H1 (cell line): ENCODE results near the gene GATA5. TPM values are rescaled to one million over a fixed set of nuclear protein-coding genes. Genes with fewer than 3 reads are reported as not detected.

Experiments
- CTCF ChIA-PET: fragments of 300-600 bp; sonication (Branson Sonifier 250); formaldehyde crosslinking; loops from one replicate; lab custom pipeline; 2021; ENCODE audit not compliant: partially characterized antibody; lab: Charles Lee
- POLR2A ChIA-PET: fragments of 300-600 bp; sonication (Branson Sonifier 250); formaldehyde crosslinking; loops from one replicate; lab custom pipeline; 2021; ENCODE audit warnings: inconsistent platforms; ENCODE audit not compliant: partially characterized antibody; lab: Charles Lee
- DNase-seq, 2 experiments: peaks; one replicate each; pipeline versions ENCODE4 v3.0.0 to v3.0.0-alpha.2; 2010 to 2022; ENCODE audit warnings: low spot score in 2 of 2, low read depth in 1 of 2, mixed read lengths in 1 of 2
- FAIRE-seq: peaks from 2 replicates; lab custom pipeline; 2011; peaks lifted over from hg19 to GRCh38; lab: Jason Lieb, UNC
- H2AFZ ChIP-seq: 2 replicates; pipeline ENCODE4 v1.8.1; 2012; ENCODE audit warnings: low read length, inconsistent platforms
- H2AK5ac ChIP-seq: 2 replicates; pipeline ENCODE4 v1.6.1; 2013; ENCODE audit warnings: low read depth, low read length
- H2BK120ac ChIP-seq: replicated peaks from 2 replicates; pipeline ENCODE3; 2013; ENCODE audit warnings: low read depth, low read length, inconsistent platforms
- H2BK12ac ChIP-seq: 2 replicates; pipeline ENCODE4 v1.6.1; 2013; ENCODE audit warnings: low read depth, low read length
- H2BK15ac ChIP-seq: 2 replicates; pipeline ENCODE4 v1.6.1; 2013; ENCODE audit warnings: low read length
- H2BK20ac ChIP-seq: 2 replicates; pipeline ENCODE4 v1.6.1; 2013; ENCODE audit warnings: low read length
- H2BK5ac ChIP-seq: 2 replicates; pipeline ENCODE4 v1.6.1; 2013; ENCODE audit warnings: low read depth, low read length
- H3K14ac ChIP-seq: 2 replicates; pipeline ENCODE4 v1.6.1; 2013; ENCODE audit warnings: inconsistent platforms; ENCODE audit not compliant: insufficient read length
- H3K18ac ChIP-seq: 2 replicates; pipeline ENCODE4 v1.6.1; 2013; ENCODE audit warnings: low read length; ENCODE audit errors: extremely low read depth
- H3K23ac ChIP-seq: 2 replicates; pipeline ENCODE4 v1.6.1; 2013; ENCODE audit warnings: inconsistent platforms; ENCODE audit not compliant: insufficient read length
- H3K23me2 ChIP-seq: 2 replicates; pipeline ENCODE4 v1.6.1; 2013; ENCODE audit warnings: low read depth, low read length
- H3K27ac ChIP-seq: 2 replicates; pipeline ENCODE4 v1.6.1; 2011; ENCODE audit warnings: low read depth, low read length, inconsistent platforms
- H3K27me3 ChIP-seq, 4 experiments: replicated peaks in 1 of 4; 1 replicate in 1 of 4; 2 replicates in 3 of 4; pipeline versions ENCODE4 v1.6.1 to v1.8.1; 2011 to 2013; ENCODE audit warnings: low read length in 3 of 4, mild to moderate bottlenecking in 3 of 4, inconsistent platforms in 2 of 4, mixed read lengths in 2 of 4, moderate library complexity in 1 of 4; ENCODE audit not compliant: control insufficient read depth in 3 of 4, insufficient read depth in 3 of 4; ENCODE audit errors: extremely low read depth in 1 of 4
- H3K36me3 ChIP-seq, 4 experiments: 2 replicates each; pipeline versions ENCODE4 v1.6.1 to v1.8.1; 2011 to 2013; ENCODE audit warnings: mild to moderate bottlenecking in 4 of 4, low read length in 3 of 4, moderate library complexity in 2 of 4, control low read depth in 1 of 4, inconsistent platforms in 1 of 4; ENCODE audit not compliant: insufficient read depth in 4 of 4, control insufficient read depth in 2 of 4
- H3K4ac ChIP-seq: replicated peaks from 2 replicates; pipeline ENCODE3; 2013; ENCODE audit warnings: low read length, low read depth, mixed read lengths, inconsistent platforms; ENCODE audit not compliant: insufficient read length
- H3K4me1 ChIP-seq, 4 experiments: replicated peaks in 1 of 4; 1 replicate in 1 of 4; 2 replicates in 3 of 4; pipeline versions ENCODE4 v1.6.1 to v1.8.1; 2011 to 2013; ENCODE audit warnings: low read length in 3 of 4, inconsistent platforms in 2 of 4, mixed read lengths in 1 of 4; ENCODE audit not compliant: insufficient read depth in 4 of 4, control insufficient read depth in 3 of 4
- H3K4me2 ChIP-seq, 2 experiments: 2 replicates each; pipeline versions ENCODE4 v1.6.1 to v1.8.1; 2011 to 2013; ENCODE audit warnings: low read depth in 2 of 2, low read length in 2 of 2, control low read depth in 1 of 2, inconsistent platforms in 1 of 2, mild to moderate bottlenecking in 1 of 2; ENCODE audit not compliant: insufficient read depth in 1 of 2
- H3K4me3 ChIP-seq, 4 experiments: fragments of 200-600, 300-600 bp in 1 of 4; sonication (generic), shearing (Covaris generic), sonication (Bioruptor Twin) in 1 of 4; 2 replicates each; pipeline versions ENCODE4 v1.5.1 to v1.8.1; 2011 to 2016; ENCODE audit warnings: low read length in 4 of 4, low read depth in 3 of 4, control low read depth in 2 of 4, inconsistent platforms in 2 of 4, mild to moderate bottlenecking in 2 of 4, mixed read lengths in 1 of 4, moderate library complexity in 1 of 4; ENCODE audit not compliant: insufficient read depth in 2 of 4; ENCODE audit errors: extremely low read depth in 1 of 4
- H3K56ac ChIP-seq: replicated peaks from 2 replicates; pipeline ENCODE3; 2013; ENCODE audit warnings: low read depth, mild to moderate bottlenecking, mixed read lengths, low read length, inconsistent platforms; ENCODE audit not compliant: insufficient read length
- H3K79me1 ChIP-seq: 2 replicates; pipeline ENCODE4 v1.6.1; 2013; ENCODE audit warnings: low read depth, low read length, control low read depth
- H3K79me2 ChIP-seq, 2 experiments: 2 replicates each; pipeline versions ENCODE4 v1.6.1 to v1.8.1; 2012 to 2013; ENCODE audit warnings: low read length in 2 of 2, mild to moderate bottlenecking in 2 of 2, inconsistent platforms in 1 of 2; ENCODE audit not compliant: insufficient read depth in 2 of 2, control insufficient read depth in 1 of 2
- H3K9ac ChIP-seq, 4 experiments: replicated peaks in 1 of 4; 1 replicate in 1 of 4; 2 replicates in 3 of 4; pipeline versions ENCODE4 v1.6.1 to v1.8.1; 2011 to 2013; ENCODE audit warnings: low read depth in 3 of 4, low read length in 3 of 4, control low read depth in 2 of 4, mild to moderate bottlenecking in 2 of 4, moderate library complexity in 2 of 4, inconsistent platforms in 1 of 4; ENCODE audit errors: extremely low read depth in 1 of 4
- H3K9me3 ChIP-seq, 2 experiments: 2 replicates each; pipeline versions ENCODE4 v1.6.1 to v1.8.1; 2012 to 2013; ENCODE audit warnings: mild to moderate bottlenecking in 2 of 2, moderate library complexity in 2 of 2, control low read depth in 1 of 2, inconsistent platforms in 1 of 2, low read depth in 1 of 2, low read length in 1 of 2, mixed read lengths in 1 of 2; ENCODE audit not compliant: insufficient read depth in 2 of 2
- H4K20me1 ChIP-seq, 2 experiments: replicated peaks in 1 of 2; 2 replicates each; pipeline versions ENCODE3 to v1.8.1; 2011 to 2013; ENCODE audit warnings: inconsistent platforms in 2 of 2, low read length in 2 of 2, mild to moderate bottlenecking in 1 of 2; ENCODE audit not compliant: insufficient read depth in 2 of 2, control insufficient read depth in 1 of 2
- H4K5ac ChIP-seq: 2 replicates; pipeline ENCODE4 v1.6.1; 2013; ENCODE audit warnings: low read length, low read depth, mixed read lengths, inconsistent platforms; ENCODE audit not compliant: insufficient read length
- H4K8ac ChIP-seq: 2 replicates; pipeline ENCODE4 v1.8.0; 2013; ENCODE audit warnings: mild to moderate bottlenecking, moderate library complexity, low read length, inconsistent platforms; ENCODE audit not compliant: insufficient read depth; ENCODE audit errors: extremely low read depth
- H4K91ac ChIP-seq: replicated peaks from 2 replicates; pipeline ENCODE3; 2013; ENCODE audit warnings: low read length, mixed read lengths, inconsistent platforms; ENCODE audit not compliant: insufficient read length
- KDM1A ChIP-seq: fragments of 200-600, 300-600 bp; sonication (generic); IDR thresholded peaks from 2 replicates; pipeline ENCODE4 v1.7.1; 2016; ENCODE audit warnings: mild to moderate bottlenecking, low read length, borderline replicate concordance
- WGBS, 2 experiments: shearing (Covaris generic) in 1 of 2; methylation state at CpG; one replicate each; pipeline versions ENCODE4 v1.1.6 to v1.1.7; 2013 to 2015; ENCODE audit warnings: low lambda C conversion rate in 2 of 2, mixed read lengths in 2 of 2, inconsistent platforms in 1 of 2, low coverage in 1 of 2, missing lambda C conversion rate in 1 of 2; ENCODE audit not compliant: insufficient replicate concordance in 2 of 2, insufficient coverage in 1 of 2, insufficient read length in 1 of 2; ENCODE audit errors: extremely low coverage in 1 of 2, missing lambda C conversion rate in 1 of 2; 5-methylcytosine and 5-hydroxymethylcytosine counted together
- polyA plus RNA-seq, 7 experiments: library from polyadenylated mRNA; depleted of rRNA in 3 of 7; stranded (reverse) in 5 of 7; unstranded in 2 of 7; fragments of >200 nt in 5 of 7; fragments of 200-250 nt in 2 of 7; gene quantifications; 1 replicate in 5 of 7; 2 replicates in 1 of 7; 4 replicates in 1 of 7; pipeline versions ENCODE4 v1.2.1 to v1.2.3, GENCODE V29; 2011 to 2013; ENCODE audit warnings: missing spikeins in 2 of 7, mixed read lengths in 2 of 7
- total RNA-seq: library from RNA; stranded (reverse); fragmentation: NEBNext Ultra II Directional; extraction: Animal tissue kit (Norgen Biotek cat#: 25700); gene quantifications from 2 replicates; pipeline ENCODE4 v1.2.1, GENCODE V29; 2021

GATA5 gene
- total and polyA plus RNA-seq, 2 of the 8 experiments (the other 6 are each of a cell fraction or from before 2014, with no cell fraction given): 0.08 to 0.11 TPM

GRCh38 chr20:62511300-62511914 is 35.6 kb upstream of the GATA5 start:
- Histone ChIP-seq H3K79me2 (no peaks in the 10 kb centered on the region), H2BK20ac (no peak overlapping the region), H3K18ac (no peak overlapping the region), H2BK15ac (no peak overlapping the region), H3K23me2 (peaks cover 1% of the 10 kb centered on the region; the same call in 1 of the 2 replicates), H4K91ac (no peak overlapping the region), H3K4me1 (no peaks in the 10 kb centered on the region), H3K9me3 (no peaks in the 10 kb centered on the region), H2BK12ac (no peak overlapping the region), H4K20me1 (no peaks in the 10 kb centered on the region), H3K23ac (no peak overlapping the region), H2BK5ac (no peak overlapping the region), H3K79me1 (no peaks in the 10 kb centered on the region; the same call in 1 of the 2 replicates), H3K27me3 (no peaks in the 10 kb centered on the region; a peak in 1 of 7 replicates), H2AK5ac (no peak overlapping the region), H4K5ac (no peak overlapping the region), H3K56ac (no peak overlapping the region), H3K36me3 (no peaks in the 10 kb centered on the region), H3K4ac (no peak overlapping the region), H2BK120ac (no peak overlapping the region), H3K4me2 (no peak overlapping the region), H3K14ac (no peak overlapping the region), H3K9ac (no peak overlapping the region), H2AFZ (no peak overlapping the region), H3K27ac (no peak overlapping the region), H3K4me3 (no peak overlapping the region), H4K8ac (peak overlapping the region; percentile 51)
- 91% methylated on average over 7 of the region's 8 CpGs; no CpG with 5 or more reads in 1 of the 2 experiments for WGBS, 2 experiments
- POLR2A ChIA-PET: no interaction called here
- no peak for DNase-seq
- CTCF ChIA-PET: interaction anchor here (1.2 kb wide), 1 partner anchor 12 kb away, joined by 5 read pairs; no protein-coding TSS in a partner anchor
- no peak for TF ChIP-seq KDM1A
- no peak for FAIRE-seq
